Measurements from ENCODE around the gene CRABP2.

DNA sequence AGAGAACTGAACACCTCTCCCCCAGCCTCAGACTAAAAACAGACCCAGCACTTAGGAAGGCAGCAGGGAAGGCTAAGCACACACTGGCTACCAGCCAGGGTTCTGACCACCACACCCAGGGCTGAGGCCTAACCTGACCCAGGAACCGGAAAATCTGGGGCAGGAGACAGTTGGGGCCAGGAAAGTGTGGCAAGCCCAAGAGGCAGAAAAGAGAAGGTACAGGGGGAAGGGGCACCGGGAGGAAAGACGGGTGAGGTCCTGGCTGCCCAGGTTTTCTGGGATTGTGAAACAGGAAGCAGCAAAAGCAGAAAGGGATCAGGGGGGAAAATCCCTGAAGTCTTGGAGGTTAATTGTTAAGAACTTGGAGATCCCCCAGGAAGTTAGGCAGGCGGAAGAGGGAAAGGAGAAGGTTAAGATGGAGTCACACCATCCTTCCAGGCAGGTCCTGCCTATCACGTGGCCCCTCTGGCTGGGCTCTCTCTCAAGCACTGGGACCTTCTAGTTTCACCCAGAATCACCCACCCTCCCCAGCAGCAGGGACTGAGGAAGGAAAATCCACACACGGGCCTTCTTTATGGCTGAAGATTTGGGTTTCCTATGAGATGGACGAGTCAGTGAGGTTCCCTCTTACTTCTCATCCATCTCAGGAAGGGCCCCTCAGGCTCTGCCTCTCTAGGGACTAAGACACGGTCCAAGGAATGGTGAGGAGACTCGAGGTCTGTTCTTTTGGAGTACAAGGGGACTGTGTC is 43.5 kb upstream of the CRABP2 start:
- TF ChIP-seq, protein P1, sequence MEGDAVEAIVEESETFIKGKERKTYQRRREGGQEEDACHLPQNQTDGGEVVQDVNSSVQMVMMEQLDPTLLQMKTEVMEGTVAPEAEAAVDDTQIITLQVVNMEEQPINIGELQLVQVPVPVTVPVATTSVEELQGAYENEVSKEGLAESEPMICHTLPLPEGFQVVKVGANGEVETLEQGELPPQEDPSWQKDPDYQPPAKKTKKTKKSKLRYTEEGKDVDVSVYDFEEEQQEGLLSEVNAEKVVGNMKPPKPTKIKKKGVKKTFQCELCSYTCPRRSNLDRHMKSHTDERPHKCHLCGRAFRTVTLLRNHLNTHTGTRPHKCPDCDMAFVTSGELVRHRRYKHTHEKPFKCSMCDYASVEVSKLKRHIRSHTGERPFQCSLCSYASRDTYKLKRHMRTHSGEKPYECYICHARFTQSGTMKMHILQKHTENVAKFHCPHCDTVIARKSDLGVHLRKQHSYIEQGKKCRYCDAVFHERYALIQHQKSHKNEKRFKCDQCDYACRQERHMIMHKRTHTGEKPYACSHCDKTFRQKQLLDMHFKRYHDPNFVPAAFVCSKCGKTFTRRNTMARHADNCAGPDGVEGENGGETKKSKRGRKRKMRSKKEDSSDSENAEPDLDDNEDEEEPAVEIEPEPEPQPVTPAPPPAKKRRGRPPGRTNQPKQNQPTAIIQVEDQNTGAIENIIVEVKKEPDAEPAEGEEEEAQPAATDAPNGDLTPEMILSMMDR (conservative IDR thresholded peaks at IDR 0.05; ENCODE audit: low read depth, low read length) = no peak
- TF ChIP-seq MXI1 (IDR thresholded peaks at IDR 0.05; ENCODE audit: borderline replicate concordance, low read depth, low read length) = 0 out of 2 replicates have a peak, but pooled peaks have one; percentile 25
